ENCODE measurements around the gene KIF13A.
"Not testable (repeated sequence)": the region's sequence is repeated elsewhere in the genome, so short reads cannot be mapped to it uniquely, and the experiment has no call there.

Gene KIF13A

DNA sequence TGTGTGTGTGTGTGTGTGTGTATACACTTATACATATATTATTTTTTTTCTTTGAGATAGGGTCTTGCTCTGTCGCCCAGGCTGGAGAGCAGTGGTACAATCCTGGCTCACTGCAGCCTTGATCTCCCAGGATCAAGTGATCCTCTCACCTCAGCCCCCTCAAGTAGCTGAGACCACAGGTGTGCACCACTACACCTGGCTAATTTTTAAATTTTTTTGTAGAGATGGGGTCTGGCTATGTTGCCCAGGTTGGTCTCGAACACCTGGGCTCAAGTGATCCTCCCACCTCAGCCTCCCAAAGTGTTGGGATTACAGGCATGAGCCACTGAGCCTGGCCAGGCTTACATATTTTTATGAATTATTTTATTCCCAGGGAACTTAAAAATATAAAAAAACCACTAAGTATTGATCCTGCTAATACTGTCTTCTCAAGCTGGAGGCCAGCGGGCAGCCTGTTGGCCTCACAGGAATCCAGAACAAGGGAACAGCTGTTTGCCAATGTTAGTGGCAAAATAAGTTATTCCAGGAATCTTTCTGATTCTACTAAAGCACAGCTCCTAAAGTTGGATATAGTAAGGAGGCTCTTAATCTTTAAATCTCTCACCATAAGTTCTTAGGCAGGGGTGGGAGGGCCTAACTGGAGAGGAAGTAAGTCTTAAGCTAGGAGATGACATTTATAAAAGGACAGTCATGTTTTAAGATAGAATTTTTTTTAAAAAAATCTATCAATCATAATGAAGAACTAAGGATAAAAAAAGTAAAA is 145.2 kb downstream of the KIF13A start:
- DNase-seq, result no peak

DNA sequence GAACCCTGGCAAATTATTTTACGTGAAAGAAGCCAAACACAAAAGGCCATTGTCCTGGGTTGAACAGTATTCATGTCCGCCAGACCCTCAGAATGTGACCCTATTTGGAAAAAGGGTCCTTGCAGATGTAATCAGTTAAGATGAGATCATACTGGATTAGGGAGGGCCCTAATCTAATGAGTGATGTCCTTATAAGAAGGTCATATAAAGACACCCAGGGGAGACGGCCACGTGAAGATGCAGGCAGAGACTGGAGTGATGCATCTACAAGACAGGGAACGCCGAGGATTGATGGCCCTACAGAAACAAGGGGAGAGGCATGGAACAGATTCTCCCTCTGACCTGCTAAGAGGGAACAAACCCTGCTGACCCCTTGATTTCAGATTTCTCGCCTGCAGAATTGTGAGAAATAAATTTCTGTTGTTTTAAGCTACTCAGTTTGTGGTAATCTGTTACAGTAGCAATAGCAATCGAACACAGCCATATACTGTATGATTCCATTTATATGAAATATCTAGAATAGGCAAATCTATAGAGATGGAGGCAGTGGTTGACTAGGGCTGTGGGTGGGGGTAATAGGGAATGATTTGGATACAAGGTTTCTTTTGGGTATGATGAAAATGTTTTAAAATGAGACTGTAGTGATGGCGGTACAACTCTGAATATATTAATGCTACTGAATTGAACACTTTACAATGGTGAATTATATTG is 147.8 kb downstream of the KIF13A start:
- DNase-seq, result no peak

DNA sequence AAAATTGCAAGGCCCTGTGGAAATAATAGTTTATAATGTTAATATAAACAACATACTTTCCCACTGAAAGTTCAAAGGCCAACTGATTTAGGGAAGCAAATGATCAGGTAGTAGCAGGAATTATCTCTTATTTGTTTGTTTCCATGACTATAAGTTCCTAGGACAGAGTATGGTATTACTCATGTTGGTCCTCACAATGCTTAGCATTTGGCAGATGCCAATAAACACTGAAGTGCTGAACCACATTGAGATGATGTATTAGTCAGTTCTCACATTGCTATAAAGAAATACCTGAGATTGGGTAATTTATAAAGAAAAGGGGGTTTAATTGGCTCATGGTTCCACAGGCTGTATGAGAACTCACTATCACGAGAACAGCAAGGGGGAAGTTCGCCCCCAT is 151.1 kb downstream of the KIF13A start:
- no peak for DNase-seq

DNA sequence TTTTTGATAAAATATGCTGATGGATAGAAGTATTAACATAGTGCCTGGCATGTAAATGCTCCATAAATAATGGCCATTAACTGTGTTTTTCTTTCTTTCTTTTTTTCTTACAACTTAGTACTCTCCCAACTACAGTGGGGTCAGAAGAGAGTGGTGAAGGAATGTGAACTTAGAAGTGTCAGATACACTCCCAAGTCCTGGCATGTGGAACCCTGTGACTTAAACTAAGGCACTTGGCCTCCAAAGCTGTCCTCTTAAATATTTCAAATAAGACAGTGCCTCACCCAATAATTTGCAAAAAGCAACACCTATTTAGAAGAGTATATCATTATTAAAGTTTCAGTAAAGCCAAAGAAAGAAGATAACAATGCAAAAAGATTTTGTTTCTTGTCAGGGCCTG is 151.7 kb downstream of the KIF13A start:
- DNase-seq, result no peak

DNA sequence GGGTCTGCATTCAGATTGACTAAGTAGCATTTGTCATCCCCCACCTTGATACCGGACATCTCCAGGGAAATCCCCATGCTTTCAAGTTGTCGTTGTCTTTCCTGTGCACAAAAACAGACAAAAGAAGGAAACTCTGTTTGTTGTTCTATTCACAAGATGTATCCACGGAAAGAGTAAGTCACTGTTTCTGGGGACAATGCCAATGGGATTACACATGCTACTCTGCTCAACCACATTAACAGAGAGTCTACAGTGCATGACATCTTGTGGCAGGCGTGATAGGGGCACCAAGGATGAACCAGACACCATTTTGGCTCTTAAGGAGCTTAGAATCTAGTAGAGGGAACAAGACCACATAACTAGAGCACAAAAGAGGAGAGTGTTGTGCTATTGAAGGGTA is 156.3 kb downstream of the KIF13A start:
- DNase-seq, result no peak

DNA sequence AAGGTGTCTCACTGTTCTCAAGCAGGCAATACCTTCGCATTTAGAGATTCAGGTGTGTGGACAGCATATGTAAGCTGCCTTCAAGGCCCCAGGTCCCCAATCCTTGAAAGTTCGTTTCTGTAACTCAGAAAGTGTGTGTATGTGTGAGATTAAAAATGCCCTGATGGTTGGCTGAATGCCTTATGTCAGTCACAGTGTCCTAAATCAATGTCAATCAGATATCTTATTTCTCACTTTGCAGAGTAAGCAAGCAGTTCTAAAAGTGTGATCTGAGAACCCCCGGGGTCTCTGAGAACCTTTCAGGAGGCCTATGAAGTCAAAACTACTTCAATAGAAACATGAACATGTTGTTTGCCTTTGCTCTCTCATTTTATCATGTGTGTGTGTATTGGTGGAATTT is 157.5 kb downstream of the KIF13A start:
- no peak for DNase-seq

DNA sequence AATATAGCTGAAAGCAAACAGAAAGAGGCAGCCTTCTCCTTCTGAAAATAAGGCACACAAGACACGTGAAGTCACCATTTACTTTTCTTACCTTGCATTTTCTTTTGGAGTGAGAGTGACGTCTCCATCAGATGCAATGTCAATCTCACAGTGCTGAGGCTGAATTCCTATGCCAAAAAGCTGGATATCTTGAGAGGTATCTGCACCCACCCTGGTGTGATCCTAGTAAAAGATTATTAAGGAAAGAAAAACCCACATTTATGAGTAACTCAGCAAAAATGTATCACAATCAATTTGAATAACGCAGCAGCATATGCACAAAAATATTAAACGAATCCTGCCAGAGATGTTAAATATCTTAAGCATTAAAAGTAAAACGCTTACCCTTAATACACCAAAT is 159.3 kb downstream of the KIF13A start:
- DNase-seq, result no peak

DNA sequence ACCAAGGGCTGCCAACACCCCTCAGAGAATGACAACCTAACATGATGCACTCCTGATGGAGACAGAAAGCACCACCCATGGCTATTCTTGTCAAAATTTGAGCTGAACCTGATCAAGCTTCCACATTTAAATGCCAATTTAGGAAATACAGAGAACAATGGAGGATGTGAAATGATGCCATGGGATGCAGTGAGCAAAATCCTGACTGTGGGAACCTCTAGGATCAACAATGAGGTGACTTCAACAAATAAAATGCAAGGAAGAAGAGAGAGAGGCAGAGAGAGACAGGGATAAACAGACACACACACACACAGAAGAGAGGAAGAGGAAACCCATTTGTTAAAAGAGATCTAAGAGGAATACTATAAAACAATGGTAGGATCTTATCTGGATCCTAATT is 161.1 kb downstream of the KIF13A start:
- DNase-seq, result no peak

DNA sequence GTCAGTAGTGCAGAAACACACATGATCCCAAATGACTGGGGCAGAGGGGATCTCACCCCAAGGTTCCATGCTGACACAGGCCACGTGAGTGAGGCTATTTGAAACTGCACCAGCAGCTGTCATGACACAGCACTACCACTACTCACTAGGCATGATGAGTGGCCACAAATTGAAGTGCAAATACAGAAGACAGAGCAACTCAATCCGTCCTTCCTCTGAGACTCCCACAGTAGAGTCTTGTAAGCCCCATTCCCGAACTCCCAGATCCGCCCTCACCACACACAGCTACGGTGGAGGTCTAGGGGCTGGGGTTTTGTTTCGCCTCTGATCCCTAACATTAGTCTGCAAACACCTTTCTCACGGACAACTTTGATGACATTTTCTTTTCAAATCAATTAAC is 167.4 kb downstream of the KIF13A start:
- DNase-seq, result no peak

DNA sequence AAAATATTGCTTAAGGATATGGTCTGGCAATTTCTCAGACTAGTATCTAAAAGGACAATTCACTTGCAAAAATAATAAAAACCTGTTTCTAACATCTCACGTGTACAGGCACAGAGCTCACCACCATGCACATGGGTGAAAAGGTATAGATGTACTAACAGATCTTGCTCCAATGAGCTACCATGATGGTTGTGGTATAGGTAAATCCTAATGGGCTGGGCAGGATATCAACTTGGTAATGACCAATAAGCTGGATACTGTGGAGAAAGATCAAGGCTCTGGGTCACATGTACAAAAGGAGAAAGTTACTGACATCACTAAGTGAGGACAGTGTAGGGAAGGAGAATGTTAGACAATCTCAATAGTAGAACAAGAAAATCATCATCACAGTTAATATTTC is 169.7 kb downstream of the KIF13A start:
- DNase-seq, result no peak

DNA sequence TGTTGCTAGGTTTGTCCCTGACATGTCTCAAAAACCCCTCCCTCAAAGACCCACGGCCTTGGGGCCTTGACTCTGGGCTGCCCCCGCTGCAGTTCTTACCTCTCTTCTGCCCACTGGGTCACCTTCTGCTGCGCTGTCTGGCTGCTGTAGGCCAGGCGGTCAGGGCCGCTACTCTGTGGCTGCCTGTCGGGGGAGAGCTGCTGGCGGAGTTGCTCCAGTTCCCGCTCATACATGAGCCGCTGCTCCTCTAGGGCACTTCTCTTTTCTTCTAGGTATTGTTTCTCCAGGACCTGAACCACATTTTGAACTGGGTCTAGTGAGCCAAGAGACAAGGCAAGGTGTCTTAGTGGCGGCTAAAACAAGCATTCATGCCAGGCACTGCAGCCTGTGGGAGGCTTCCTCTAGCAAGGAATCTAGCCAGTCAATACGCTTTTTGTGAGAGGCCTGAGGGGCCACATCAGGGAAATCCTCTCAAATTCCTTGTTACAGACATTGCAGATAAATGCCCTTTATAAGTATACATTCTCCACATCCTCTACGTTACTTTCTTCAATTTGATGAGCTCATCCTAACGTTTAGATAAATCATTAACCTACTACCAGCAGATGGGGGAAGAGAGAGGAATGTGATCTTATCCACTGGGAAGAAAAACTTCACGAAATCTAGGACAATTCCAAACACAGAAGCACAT is 170.4 kb downstream of the KIF13A start:
- DNase-seq, result no peak

DNA sequence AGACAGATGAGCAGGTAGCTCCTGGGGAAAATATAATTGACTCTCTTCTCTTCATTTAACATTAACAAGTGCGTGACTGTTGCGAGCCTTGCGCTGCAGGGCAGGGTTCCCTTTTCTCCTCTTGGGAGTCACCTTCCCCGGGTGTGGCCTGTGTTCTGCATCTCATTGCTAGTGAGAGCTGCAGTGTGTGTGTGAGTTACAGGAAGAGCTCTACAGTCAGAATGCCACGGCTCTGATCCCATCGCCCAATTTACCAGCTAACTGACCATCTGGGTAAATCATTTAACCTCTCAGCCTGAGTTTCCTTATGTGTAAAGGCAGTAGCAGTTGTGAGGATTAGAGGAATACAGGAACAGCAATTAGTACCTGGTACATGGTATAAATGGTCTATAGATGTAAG is 173.9 kb downstream of the KIF13A start:
- DNase-seq, result no peak

DNA sequence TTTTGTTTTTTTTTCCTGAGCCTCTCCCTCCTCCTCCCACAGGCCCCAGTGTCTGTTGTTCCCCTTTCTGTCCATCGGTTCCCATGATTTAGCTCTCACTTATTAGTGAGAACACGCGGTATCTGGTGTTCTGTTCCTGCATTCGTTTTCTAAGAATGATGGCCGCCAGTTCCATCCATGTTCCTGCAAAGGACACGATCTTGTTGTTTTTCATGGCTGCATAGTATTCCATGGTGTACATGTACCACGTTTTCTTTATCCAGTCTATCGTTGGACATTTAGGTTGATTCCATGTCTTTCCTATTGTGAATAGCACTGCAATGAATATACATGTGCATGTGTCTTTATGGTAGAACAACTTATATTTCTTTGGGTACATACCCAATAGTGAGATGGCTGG is 175.1 kb downstream of the KIF13A start:
- no peak for DNase-seq

DNA sequence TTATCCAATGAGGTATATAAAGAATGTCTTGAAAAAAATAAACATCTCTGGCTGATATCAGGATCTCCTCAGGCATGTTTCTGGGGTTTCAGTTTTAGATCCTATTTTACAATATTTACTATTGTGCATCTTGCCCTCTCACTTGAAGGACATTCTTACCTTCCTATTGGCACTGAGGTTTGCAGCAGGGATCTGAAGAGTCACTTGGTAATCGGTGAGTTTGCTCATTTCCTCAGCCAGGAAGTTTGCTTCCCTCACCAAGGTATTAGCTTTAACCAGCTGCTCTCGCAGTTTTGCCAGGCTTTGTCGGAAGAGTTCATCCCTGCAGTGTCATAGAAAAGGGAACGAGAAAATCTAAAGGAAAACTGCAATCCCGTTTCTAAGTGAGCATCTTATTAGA is 178.8 kb downstream of the KIF13A start:
- no peak for DNase-seq

DNA sequence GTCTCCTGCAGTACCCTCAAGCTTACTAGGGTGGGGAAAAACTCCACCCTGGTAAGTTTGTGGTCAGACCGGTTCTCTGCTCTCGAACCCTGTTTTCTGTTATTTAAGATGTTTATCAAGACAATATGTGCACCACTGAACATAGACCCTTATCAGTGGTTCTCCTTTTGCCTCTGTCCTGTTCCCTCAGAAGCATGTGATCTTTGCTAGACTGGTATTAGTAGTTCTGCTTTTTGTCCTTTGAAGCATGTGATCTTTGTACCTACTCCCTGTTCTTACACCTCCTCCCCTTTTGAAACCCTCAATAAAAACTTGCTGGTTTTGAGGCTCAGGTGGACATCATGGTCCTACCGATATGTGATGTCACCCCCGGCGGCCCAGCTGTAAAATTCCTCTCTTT is 180.0 kb downstream of the KIF13A start:
- not testable (repeated sequence) for DNase-seq

DNA sequence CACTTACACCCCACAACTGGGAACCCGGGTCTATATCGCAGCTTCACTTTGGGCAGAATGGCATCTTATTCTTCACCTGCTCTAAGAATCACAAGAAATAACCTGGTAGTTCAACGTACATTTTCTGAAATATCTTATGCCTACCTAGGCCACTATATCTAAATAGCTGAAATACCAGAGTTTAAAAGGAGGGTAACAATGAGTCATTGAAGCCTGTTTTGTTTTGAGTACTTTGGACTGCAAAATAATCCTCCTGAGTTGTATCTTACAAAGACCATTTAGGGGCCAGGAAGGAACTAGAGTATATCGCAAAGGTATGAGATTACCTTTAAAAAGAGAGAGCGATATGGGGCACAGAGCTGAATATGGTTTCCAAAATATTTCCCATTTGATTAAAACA is 184.0 kb downstream of the KIF13A start:
- no peak for DNase-seq

DNA sequence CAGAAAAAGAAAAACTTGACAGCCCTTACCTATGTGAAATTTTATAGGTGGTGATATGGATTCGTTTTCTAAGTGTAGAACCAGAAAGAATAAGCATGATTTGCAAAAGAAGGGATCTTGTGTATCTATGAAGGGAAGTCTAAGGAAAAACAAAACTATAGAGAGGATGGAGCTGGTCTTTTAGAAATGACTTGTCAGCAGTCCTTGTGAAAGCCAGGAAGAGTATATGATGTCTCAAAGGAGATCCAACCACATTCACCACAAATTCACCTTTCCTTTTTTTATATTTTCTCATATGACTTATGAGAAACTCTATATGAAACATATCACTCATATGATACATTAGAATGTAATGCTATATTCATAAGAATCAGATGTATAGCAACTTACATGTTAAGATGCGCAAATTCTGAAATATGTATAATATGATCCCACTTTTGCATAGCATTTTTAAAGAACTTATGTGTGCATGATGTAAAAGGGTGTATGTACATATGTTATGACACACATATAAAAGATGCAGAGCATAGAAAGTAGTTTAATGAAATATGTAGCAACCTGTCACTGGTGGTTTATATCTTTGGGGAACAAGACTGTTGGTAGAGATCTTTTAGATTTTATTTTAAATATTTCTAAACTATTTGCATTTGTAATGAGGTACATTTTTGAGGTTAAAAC is 188.8 kb downstream of the KIF13A start:
- no peak for DNase-seq

DNA sequence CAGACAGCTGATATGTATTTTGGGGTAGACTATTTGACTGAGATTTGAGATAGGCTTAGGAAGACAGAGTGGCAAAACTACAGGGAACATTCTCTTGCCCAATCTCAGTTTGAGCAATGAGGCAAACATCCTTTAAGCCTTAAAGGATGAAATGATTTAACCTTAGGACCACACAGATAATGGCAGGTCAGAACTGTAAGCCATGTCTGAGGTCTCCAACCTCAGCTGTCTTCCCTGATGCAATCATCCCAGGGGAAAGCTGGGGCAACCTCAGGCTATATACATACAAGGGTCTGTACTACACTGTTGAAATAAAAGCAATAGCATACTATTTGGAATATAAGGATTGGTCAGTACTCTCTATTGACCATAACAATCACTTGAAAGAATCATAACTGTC is 196.9 kb downstream of the KIF13A start:
- no peak for DNase-seq

DNA sequence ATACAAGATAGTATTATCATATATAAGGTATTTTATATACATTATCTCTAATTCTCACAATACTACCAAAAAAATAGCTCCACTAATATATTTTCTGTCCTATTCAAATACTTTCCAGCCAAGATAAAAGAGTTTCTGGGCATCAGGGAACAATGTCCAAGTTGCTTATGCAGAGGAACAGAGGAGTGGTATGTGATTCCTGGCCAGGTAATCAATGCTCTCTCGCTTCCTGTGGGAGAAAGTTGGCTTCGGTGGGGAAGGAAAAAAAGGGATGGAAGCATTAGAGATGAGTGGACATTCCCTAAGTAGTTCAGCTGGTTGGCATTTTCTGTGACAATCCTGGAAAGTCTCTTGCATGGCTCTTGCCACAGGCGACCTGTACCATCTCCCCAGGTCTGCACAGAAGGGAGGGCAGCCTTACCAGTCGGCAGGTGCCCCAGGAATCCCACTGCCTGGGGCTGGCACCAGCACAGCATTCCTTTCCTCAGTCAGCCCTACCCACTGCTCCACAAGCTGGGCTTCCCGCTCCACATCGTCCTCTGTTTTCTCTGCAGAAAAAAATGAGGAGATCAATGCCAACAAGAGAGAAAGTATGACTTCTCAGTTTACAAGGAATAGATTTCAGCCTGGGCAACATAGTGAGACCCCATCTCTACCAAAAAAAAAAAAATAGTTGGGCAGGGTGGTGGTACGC is 202.2 kb downstream of the KIF13A start:
- DNase-seq, result no peak

DNA sequence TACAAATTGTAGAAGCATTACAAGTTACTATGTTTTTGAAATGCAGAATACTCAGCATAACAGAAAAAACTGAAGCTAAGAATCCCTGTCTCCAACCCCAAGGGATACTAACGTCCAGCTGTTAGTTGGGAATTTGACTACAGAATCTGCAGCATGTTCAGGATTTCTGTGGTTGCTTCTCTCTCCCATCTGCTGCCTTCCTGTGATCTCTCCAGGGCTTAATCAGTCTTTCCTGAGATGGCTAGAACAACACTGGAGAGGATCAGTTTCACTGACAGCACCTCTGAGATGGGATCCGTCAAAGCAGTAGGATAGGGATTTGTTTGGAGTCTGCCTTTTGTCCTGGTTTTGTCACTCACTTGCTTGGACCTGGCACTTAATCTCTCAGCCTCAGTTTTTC is 207.4 kb downstream of the KIF13A start:
- no peak for DNase-seq

DNA sequence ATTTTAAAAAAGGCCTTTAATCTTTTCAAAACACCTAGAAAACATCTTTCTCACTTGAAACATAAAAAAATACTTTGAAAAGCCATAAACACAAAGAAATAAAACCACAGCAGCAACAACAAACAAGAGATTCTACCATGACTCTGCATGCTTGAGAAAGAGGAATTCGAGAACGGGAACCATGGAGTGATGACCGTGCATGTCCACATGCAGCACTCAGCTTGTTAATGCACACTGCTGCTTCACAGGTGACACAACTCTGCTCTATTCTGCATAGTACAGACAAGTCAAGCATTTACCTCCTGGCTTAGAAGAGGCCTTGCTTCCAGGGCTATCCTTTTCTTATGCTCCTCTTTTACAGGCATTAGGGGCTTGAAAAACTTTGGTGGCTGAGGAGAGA is 215.8 kb downstream of the KIF13A start:
- no peak for DNase-seq

DNA sequence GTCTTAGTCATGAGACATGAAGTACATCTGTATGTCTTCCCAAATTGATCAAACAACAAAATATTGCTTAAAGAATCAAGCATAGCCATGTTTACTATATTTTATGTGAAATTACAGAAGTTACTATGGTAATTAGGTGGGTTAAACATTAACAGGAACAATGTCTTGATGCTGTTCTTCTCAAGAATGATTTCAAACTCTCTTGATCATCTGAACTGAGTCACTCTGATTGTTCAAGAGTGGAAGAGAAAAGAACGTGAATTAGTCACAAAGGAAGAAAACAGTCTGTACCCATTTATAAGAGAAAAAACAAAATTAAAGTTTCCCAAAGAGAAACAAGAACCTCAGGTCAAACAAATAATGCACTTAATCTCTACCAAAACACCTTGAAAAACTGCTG is 218.6 kb downstream of the KIF13A start:
- no peak for DNase-seq

DNA sequence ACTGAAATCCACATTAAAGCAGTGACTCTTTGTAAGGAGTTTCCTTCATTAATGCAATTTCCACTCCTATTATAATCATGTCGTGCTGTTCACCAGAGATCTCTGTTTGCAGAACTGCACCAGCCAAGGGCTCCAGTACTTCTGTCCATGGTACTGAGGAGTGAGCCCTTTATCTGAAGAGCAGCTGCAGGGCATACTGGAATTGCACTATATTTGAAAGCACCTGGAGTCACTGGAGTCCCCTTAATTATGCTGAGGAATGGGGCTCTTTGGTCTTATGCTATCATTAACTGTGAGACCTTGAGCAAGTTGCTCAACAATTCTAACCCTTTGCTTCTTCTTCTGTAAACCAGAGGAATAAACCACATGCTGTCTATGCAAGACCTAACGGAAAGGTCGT is 219.0 kb downstream of the KIF13A start:
- DNase-seq, result no peak

All from NCI-H1092 (cell line).